GM21367 (cell line): ENCODE results near the gene HIVEP3.

ENCODE experiments used
- ATAC-seq: cut with Tn5 transposase; IDR thresholded peaks from one replicate; pipeline ENCODE4 v1.9.1; 2021; ENCODE audit not compliant: unreplicated experiment

HIVEP3 gene

DNA sequence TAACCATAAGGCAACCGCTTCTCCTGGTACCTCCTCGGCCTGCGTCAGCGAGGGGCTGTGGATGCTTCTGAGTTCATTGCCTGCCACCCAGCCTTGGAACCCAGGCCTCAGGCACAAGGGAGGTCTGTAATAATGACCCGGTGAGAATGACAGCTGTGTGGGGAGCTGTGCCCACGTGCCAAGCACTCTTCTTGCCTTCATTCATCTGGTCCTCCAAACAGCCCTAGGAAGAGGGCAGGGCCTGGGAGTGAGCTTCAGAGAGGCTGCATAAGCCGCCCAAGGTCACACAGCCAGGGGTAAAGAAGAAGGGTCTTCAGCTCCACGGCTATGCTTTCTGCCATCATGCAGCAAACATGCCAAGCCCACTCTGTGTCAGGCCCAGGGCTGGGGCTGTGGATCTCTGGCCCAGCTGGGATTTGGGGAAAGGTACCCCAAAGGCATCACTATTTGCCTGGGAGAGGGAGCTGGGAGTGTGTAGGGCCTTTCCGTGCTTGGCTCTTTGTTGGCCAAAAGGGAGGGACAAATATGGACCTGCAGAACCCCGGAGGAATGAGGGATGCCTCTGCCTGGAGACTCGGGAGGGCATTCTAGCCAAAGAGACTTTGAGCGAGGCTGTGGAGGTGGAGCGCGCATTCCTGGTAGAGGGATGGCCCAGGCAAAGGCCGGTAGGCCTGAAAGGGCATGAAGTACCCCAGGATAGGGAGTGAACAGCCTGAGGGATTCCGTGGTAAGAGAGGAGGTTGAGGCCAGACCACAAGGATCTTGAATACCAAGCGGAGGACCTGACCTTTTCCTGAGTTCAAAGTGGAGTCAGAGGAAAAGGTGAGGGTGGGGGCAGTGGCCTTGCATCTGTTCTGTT lies 424.1 kb downstream of the HIVEP3 start:
- ATAC-seq: no peak

GRCh38 chr1:41493626-41494350 lies 424.9 kb downstream of the HIVEP3 start:
- ATAC-seq: no peak

DNA sequence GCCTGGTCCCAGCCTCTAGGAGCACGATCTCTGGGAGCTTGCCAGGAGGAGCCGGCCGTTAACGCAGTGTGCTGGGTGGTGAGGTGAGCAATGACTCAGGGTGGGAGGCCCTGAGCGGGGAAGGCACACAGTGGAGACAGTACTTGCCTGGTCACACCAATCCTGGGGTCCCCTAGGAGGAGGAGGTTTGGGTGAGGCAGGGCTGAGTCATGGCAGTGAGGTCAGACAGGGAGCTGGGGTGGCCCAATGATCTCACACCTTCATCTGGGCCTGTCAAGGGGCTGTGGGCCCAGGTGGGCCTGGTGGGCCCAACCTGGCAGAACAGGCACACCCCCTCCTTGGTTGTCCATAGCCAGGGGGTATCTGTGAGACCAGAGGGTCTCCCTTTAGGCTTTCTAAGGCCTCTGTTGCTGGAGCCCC lies 425.6 kb downstream of the HIVEP3 start:
- no peak for ATAC-seq

DNA sequence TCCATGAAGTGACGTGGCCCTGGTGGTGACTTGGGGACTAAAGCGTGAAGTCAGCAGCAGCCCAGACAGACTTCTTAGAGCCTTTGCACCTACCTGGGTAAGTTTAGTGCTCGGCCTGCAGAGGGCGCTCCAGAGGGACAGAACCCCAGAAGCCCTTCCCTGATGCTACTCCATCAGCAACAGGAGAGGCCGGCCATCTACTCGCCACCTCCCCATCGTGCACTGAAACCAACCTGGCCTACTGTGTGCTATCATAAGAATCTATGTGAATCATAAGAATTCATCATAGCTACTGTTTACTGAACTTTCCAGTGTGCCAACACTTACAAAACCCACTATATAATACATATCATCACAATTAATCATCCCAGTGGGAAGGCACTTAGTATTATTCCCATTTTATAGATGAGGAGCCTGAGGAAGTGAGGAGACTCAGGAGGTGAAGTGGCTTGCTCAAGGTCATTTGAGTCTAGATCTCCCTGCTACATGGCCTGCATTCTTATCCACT lies 426.3 kb downstream of the HIVEP3 start:
- no peak for ATAC-seq

- ATAC-seq: no peak
Observed at GRCh38 chr1:41490911-41491310, 427.8 kb downstream of the HIVEP3 start.

DNA sequence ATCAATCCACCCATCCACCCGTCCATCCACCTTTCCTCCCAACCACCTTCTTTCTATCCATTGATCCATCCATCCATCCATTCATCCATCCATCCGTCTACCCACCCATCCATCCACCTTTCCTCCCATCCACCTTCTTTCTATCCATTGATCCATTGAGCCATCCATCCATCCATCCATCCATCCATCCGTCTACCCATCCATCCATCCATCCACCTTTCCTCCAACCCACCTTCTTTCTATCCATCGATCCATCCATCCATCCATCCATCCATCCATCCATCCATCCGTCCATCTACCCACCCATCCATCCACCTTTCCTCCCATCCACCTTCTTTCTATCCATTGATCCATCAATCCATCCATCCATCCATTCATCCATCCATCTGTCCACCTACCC lies 429.2 kb downstream of the HIVEP3 start:
- no peak for ATAC-seq

DNA sequence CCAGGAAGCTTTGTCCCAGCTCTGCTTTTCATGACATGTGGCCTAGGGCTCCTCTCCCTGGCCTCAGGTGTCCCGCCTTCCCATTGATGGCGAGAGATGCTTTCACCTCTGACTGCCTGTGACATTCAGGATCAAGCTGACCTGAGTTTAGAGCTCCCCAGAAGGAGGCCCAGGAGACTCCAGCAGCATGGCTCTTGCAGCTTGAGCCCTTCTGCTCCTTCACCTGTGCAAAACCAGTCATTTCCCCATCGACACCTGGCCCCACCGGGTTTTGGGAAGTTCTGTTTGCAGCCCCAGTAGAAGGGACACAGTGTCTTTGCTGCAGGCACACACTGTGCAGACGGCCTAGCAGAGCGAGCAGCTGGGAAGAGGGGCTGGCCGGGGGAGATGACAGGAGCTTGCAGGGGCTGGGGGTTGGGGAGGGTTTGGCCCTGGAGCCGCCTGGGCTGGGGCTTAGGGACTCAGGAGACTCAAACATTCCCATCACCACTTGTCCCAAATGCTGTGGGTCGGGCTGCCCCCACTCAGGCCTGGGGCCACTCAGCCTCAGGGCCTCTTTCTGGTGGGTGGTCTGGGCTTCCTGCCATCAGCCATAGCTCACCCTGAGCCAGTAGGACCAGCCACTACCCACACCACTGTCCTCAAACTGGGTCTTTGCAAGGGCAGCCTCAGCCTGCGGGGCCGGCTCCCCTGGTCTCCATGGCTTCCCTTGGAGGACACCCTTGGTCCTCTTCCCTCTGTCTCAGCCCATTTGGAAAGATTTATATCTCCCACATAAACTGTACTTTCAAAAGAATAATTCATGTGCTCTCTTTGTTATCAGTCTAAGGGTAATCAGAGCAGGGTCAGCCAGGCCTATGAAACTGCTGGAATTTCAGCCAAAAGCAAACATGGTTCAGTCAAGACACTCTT lies 430.4 kb downstream of the HIVEP3 start:
- no peak for ATAC-seq

GRCh38 chr1:41487126-41488039 lies 431.3 kb downstream of the HIVEP3 start:
- no peak for ATAC-seq

DNA sequence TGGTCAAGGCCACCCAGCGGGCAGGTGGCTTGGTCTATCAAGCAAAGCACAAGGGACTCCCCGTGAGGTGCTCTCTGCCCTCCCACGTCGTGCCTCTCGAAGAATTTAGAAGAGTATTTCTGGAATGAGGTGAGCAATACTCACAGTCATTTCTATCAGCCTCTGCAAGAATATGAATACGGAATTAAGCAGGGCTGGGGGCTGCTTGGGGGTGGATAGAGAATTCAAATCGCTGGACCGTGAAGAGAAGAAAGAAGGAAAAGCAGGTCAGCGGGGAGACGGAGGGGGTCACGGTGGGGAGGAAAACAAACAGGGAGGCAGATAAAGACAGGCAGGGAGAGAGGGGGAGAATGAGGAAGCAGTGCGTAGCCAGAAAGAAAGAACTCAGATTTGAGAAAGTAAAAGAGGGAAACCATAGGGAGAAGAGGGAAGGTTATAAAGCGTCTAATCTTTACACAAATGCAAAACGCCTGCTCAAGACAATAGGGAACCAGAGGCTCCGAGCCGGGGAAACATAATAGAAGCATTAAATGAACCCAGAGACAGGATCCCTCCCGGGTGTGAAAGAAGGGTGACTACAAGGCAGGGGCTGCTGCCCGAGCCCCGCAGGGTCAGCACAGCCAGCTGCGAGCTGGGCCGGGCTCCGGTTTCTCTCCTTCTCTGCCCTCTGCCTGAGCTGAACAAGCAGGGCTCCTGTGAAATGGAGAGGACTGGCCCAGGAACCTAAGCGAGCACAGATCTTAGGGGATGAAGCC lies 432.2 kb downstream of the HIVEP3 start:
- ATAC-seq: no peak

GRCh38 chr1:41486053-41486370 lies 432.7 kb downstream of the HIVEP3 start:
- no peak for ATAC-seq

DNA sequence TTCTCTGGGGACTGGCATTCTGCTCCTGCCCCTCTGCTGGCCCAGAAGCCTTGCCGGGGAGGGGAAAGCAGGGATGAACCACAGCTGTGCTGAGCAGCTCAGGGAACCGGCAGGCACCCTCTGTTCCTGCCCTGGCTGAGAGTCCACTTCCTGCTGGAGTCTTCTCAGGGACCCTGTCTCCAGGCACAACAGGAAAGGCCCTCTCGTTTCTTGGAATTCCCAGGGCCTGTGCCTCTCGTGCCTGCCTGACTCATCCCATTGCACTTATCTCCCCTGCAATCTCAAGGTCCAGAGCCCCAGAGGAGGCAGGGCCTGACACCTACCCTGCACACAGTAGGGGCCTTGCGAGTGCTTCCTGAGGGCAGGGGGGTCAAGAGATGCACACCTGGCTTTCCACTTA lies 433.1 kb downstream of the HIVEP3 start:
- ATAC-seq: no peak

- no peak for ATAC-seq
Observed at GRCh38 chr1:41484402-41485241, 434.1 kb downstream of the HIVEP3 start, which contains the start of gene EDN2. EDN2 (minus strand) TSS chr1:41484683; CDS start chr1:41484601, 82 bp downstream.

DNA sequence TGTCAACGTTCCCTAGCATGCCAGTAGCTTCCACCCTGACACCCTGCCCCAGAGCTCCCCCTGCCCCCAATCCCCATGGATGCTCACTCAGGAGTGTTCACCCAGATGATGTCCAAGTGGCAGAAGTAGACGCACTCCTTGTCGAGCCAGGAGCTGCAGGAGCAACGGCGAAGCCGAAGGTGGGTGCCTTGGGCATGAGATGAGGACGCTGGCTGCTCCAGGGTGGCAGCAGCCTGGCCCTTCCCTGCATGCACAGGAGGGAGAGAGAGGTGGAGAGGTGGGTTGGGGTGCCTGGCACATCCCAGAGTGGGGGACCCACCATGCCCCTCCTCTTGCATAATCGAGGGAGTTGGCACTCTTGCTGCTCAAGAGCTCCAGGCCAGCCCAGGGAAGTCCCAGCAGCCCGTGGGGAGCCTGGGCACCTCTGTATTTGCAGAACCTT lies 434.7 kb downstream of the HIVEP3 start:
- ATAC-seq: no peak

DNA sequence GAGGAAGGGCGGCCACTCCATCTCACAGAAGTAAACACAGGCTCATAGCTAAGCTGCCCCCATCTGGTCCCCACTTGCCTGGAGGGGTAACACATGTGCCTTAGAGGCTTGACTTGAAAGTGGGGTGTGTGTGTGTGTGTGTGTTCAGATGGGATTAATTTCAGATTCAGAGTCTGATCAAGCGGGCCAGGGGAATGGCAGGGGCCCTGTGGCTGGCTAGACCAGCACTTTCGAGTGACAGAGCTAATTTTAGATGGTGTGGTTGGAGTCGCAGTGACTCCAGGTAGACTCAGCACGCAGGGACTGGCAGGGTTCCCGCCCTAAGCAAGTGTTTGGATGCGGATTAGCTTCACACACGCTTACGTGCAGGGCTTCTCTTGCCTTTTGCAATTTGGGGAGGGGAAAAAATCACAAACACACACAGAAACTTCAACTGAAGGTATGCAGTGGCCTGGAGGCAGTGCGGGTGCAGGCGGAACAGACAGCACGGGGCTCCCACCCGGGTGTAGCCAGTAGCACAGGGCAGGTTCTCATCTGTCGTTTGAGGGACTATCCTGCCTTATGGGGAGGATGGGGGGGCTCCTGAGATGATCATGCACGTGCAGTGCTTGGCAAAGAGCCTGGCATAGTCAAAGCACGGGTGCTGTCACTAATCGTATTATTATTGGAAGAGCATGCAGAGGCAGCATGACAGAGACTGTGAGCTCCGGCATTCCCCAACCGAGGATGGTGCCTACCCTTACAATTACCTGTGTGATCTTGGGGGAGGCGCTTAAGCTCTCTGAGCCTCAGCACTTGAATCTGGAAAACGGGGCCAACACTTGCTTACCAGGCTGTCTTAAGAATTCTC lies 435.5 kb downstream of the HIVEP3 start:
- no peak for ATAC-seq

DNA sequence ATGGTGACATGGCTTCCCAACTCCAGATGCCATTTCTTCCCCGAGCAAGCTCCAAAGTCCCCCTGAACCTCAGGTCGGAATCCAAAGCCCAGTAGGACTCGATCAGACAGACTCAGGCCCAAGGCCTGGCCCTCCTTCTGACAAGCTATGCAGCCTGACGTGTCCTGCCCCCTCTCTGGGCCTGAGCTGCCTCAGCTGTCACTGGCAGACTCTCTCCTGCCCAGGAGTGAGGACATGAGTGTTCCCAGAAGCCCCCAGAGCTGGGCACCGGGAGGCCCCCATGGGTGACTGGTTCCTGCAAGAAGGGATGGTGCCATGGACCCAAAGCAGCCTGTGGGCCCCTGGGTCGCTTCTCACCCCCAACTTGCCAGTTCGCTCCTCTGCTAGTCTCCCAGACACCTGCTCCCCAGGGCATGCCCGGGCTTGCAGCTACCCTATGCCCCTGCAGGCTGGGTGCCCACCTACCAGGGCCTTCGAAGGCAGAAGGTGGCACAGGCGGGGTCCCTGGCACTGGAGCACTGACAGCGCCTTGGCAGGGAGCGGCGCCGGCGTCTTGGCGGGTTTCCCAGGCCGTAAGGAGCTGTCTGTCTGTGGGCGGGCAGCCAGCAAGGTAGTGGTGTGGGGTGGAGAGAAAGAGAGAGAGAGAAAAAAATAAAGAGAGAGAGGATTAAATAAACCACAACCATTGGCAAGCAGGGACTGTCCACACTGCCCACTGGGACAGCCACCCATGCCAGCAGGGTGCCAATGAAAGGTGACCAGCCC lies 436.5 kb downstream of the HIVEP3 start:
- ATAC-seq: no peak

- ATAC-seq: no peak
Observed at GRCh38 chr1:41481109-41481775, 437.5 kb downstream of the HIVEP3 start.
